Fibroblast of villous mesenchyme (primary cell): ENCODE results near the gene EFHC2. TPM values are rescaled to one million over a fixed set of nuclear protein-coding genes. Genes with fewer than 3 reads are reported as not detected.

ENCODE experiments used
- DNase-seq: peaks from one replicate; pipeline ENCODE4 v3.0.0-alpha.2; 2010; ENCODE audit warnings: low read depth
- H3K4me3 ChIP-seq: 2 replicates; pipeline ENCODE4 v1.5.1; 2011; ENCODE audit warnings: low read depth, mild to moderate bottlenecking, low read length
- total RNA-seq: library from RNA; depleted of rRNA; stranded (reverse); fragments of >200 nt; gene quantifications from 2 replicates; pipeline ENCODE4 v1.2.3, GENCODE V29; 2012
- TF ChIP-seq, protein P1 (sequence below): IDR thresholded peaks from 2 replicates; pipeline ENCODE4 v1.5.1; 2012; ENCODE audit warnings: low read depth, mild to moderate bottlenecking, low read length; ENCODE audit not compliant: insufficient read depth

Gene EFHC2
- total RNA-seq, 1 donor: under 0.01 TPM

DNA sequence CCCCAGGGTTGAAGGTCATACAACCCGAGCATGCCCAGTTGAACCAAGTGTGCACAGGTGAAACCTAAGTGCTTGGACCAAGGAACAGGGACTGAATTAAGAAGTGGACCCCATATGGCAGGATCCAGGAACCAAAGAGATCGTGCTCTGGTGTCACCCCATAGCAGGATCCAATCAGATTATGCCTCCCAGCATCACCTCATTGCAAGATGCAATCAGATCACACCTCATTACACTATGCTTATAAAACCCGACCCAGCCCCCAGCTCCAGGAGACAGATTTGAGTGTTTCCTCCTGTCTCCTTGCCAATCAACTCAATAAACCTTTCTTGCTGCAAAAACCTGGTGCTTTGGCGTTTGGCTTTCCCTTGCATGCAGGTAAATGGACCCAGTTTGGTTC, 37.6 kb downstream of the EFHC2 start:
- no peak for DNase-seq
- no peak overlapping the region for H3K4me3 ChIP-seq
- TF ChIP-seq, protein P1, sequence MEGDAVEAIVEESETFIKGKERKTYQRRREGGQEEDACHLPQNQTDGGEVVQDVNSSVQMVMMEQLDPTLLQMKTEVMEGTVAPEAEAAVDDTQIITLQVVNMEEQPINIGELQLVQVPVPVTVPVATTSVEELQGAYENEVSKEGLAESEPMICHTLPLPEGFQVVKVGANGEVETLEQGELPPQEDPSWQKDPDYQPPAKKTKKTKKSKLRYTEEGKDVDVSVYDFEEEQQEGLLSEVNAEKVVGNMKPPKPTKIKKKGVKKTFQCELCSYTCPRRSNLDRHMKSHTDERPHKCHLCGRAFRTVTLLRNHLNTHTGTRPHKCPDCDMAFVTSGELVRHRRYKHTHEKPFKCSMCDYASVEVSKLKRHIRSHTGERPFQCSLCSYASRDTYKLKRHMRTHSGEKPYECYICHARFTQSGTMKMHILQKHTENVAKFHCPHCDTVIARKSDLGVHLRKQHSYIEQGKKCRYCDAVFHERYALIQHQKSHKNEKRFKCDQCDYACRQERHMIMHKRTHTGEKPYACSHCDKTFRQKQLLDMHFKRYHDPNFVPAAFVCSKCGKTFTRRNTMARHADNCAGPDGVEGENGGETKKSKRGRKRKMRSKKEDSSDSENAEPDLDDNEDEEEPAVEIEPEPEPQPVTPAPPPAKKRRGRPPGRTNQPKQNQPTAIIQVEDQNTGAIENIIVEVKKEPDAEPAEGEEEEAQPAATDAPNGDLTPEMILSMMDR: no peak

DNA sequence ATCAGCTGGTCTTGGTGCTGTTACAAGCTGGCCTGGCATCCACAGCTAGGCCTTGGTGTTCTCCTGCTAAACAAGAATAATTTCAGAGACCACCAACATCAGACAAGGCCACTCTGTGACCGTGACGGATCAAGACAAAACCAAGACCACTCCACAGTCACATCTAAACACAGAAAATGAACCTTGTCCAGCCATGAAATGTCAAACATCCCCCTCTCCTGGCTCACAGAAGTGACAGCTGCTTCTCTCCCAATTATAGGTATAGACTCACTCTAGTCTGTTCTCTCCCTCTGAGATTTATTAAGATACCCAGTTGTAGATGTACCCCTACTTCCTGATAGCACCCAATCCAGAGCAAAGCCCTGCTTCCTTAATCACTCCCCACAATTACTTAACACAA, 40.4 kb downstream of the EFHC2 start:
- TF ChIP-seq, protein P1: no peak
- H3K4me3 ChIP-seq: no peak overlapping the region
- DNase-seq: no peak

DNA sequence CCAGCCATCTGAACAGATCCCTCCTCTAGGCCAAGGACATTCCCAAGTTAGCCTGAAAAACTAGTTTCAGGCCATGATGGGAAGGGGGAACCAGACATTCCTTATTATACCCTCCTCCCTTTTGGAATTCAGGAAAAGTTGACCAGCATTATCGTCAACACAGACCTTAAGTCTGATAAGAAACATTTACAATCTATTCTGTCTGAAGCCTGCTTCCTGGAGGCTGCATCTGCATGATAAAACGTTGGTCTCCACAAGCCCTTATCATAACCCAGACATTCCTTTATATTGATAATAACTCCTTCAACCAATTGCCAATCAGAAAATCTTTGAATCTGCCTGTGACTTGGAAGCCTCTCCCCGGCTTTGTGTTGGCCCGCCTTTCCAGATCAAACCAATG, 44.3 kb downstream of the EFHC2 start:
- DNase-seq: no peak
- TF ChIP-seq, protein P1: no peak
- no peak overlapping the region for H3K4me3 ChIP-seq

DNA sequence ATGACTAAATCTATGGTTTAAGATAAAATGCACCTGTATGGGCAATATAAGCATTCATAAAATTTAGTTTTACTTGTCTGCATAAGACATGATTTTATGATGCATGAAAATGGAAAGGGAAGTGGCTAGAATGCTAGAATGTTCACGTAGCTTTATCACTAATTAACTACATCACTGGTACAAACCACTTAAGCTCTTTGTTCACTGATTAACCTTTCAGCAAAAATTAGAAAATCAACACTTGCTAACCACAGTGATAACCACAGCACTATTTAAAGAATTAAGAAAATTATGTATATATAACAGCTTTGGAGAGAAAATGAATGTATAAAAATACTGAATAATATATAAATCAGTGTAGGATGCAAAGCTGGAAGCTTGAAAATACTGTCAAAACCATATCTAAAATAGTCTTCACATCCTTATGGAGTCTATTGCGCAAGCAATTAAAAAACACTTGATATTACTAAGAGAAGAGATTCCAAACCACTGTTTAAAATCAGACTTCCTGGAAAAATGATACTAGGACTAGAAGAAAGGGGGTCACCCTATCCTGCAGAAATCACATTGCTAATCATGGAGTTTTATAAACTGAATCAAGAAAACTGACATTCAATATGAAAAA, 51.9 kb downstream of the EFHC2 start:
- no peak for DNase-seq
- TF ChIP-seq, protein P1: no peak
- H3K4me3 ChIP-seq: no peak overlapping the region

DNA sequence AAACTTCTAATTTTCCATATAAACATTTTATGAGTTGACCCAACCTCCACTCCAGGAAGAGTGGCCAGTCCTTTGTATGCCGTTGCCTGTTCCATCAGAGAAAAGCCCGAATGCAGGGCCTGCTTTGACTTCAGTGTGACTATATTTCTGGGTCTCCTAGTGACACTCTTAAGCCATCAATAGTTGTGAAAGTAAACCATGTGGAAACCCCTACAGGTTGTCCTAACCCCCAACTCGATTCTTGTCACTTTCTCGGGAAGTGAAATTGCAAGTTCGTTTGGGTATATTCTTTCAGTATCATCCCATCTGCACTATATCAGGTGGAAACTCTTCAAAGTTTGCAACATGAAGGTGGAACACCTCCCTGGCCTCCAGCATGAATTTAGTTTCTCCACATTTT, 52.8 kb downstream of the EFHC2 start:
- TF ChIP-seq, protein P1: no peak
- no peak for DNase-seq
- H3K4me3 ChIP-seq: no peak overlapping the region

DNA sequence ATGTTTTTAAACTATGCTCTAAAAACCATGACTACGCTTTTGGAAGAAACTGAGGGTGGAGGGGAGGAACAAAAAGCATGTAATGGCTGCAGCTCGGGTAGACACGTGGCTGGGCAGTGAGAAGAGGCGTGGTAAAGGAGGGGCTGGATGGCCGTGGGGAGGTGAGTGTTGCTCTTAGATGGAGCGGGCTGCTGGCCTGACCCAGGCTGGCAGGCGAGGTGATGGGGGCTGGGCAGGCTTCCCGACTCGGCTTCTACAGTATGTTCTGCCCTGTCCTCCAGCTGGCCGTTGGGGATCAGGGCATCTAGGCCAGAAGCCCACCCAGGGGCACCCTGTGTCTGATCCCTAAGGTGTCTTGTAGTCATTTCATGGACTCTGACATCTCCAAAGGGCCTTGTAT, 60.7 kb downstream of the EFHC2 start:
- TF ChIP-seq, protein P1: no peak
- DNase-seq: no peak
- no peak overlapping the region for H3K4me3 ChIP-seq

DNA sequence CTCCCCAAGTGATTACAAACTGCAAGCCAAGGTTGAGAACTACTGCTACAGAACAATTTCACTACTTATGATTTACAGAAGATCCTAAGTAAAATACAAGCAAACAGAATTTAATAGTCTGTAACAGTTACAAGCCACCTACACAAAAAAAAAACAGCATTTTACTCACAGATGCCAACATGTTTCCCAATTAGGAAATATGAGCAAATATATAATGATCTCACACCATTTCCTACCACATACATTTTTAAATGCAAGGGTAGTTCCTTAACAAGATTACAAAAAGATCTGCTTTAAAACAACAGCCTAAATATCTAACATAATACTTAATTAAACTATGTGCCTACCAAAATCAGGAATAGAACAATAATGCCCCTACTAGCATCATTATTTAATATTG, 63.4 kb downstream of the EFHC2 start:
- TF ChIP-seq, protein P1: no peak
- DNase-seq: no peak
- no peak overlapping the region for H3K4me3 ChIP-seq
